ENCODE data around the gene BRMS1.

DNA sequence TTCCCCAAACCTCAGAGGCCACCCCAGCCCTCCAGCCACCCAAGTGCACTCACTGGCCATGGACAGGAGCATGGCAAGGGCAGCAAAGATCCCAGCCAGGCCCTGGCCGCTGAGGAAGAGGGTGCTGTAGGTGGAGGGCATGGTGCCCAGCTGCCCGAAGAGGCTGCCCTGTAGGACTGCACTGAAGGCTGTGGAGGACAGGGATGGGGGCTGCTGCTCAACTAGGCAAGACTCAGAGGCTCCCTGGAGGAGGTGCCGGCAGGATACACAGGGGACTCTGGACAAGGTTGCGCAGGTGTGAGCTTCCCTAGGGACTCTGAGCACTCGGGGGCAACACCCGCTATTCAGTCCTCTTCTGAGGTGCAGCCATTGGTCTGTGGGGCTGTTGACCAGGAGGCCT, 23.6 kb upstream of the BRMS1 start:
- TF ChIP-seq, protein P1, sequence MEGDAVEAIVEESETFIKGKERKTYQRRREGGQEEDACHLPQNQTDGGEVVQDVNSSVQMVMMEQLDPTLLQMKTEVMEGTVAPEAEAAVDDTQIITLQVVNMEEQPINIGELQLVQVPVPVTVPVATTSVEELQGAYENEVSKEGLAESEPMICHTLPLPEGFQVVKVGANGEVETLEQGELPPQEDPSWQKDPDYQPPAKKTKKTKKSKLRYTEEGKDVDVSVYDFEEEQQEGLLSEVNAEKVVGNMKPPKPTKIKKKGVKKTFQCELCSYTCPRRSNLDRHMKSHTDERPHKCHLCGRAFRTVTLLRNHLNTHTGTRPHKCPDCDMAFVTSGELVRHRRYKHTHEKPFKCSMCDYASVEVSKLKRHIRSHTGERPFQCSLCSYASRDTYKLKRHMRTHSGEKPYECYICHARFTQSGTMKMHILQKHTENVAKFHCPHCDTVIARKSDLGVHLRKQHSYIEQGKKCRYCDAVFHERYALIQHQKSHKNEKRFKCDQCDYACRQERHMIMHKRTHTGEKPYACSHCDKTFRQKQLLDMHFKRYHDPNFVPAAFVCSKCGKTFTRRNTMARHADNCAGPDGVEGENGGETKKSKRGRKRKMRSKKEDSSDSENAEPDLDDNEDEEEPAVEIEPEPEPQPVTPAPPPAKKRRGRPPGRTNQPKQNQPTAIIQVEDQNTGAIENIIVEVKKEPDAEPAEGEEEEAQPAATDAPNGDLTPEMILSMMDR (IDR thresholded peaks at IDR 0.05): no peak
- no peak for TF ChIP-seq POLR2AphosphoS5 (IDR thresholded peaks at IDR 0.05)
